Fibroblast of the aortic adventitia (primary cell): Measurements from ENCODE around the gene JMJD1C. TPM values are rescaled to one million over a fixed set of nuclear protein-coding genes. Genes with fewer than 3 reads are reported as not detected.
"Not testable (repeated sequence)": the region's sequence is repeated elsewhere in the genome, so short reads cannot be mapped to it uniquely, and the experiment has no call there.

Experiments
- DNase-seq: peaks from one replicate; pipeline ENCODE4 v3.0.0-alpha.2; 2010; ENCODE audit warnings: low read depth
- H3K4me3 ChIP-seq: 2 replicates; pipeline ENCODE4 v1.5.1; 2011; ENCODE audit warnings: low read depth, mild to moderate bottlenecking, control low read depth, low read length, moderate library complexity
- total RNA-seq: library from RNA; depleted of rRNA; stranded (reverse); fragments of >200 nt; gene quantifications from 2 replicates; pipeline ENCODE4 v1.2.3, GENCODE V29; 2012; ENCODE audit warnings: low replicate concordance
- TF ChIP-seq, protein P1 (sequence below): IDR thresholded peaks from 2 replicates; pipeline ENCODE4 v1.5.1; 2011; ENCODE audit warnings: mild to moderate bottlenecking, low read length, control low read depth, inconsistent platforms; ENCODE audit not compliant: insufficient read depth

The JMJD1C gene
- total RNA-seq, 1 donor, result 120 TPM

DNA sequence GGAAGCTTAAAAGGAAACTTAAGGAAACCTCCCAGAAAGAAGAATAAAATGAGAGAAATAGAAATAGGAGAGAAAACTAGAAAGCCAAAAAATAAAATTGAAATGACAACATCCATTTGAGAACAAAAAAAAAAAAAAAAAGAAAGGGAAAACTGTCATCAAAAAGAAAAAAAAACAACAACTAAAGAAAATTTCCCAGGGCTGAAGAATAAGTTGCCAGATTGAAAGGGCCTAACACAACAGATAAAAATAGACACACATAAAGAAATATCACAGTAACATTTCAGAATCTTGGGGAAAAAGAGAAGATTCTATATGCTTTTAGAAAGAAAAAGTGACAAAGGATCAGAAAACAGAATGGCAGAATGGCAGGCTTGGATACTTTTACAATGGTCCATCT is 157.1 kb downstream of the JMJD1C start:
- no peak overlapping the region for H3K4me3 ChIP-seq
- no peak for DNase-seq
- TF ChIP-seq, protein P1, sequence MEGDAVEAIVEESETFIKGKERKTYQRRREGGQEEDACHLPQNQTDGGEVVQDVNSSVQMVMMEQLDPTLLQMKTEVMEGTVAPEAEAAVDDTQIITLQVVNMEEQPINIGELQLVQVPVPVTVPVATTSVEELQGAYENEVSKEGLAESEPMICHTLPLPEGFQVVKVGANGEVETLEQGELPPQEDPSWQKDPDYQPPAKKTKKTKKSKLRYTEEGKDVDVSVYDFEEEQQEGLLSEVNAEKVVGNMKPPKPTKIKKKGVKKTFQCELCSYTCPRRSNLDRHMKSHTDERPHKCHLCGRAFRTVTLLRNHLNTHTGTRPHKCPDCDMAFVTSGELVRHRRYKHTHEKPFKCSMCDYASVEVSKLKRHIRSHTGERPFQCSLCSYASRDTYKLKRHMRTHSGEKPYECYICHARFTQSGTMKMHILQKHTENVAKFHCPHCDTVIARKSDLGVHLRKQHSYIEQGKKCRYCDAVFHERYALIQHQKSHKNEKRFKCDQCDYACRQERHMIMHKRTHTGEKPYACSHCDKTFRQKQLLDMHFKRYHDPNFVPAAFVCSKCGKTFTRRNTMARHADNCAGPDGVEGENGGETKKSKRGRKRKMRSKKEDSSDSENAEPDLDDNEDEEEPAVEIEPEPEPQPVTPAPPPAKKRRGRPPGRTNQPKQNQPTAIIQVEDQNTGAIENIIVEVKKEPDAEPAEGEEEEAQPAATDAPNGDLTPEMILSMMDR, result no peak

DNA sequence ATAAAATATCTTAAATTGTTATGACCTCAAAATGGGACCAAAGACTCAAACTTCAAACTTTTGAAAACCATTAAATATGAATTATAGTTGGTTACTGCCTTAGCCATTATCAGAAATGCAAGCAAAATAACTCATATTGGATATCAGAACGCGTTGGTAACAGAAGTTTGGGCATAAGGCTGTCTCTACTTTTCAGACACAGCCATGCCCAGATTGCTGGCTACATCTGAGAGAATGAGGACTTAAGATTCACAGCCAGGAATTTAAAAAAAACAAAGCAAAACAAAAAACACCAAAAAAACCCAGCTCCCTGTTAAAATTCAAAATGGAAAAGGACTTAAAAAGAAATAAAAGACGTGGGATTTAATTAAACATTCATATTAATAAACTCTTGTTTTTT is 161.6 kb downstream of the JMJD1C start:
- no peak for DNase-seq
- no peak overlapping the region for H3K4me3 ChIP-seq
- TF ChIP-seq, protein P1, result no peak

DNA sequence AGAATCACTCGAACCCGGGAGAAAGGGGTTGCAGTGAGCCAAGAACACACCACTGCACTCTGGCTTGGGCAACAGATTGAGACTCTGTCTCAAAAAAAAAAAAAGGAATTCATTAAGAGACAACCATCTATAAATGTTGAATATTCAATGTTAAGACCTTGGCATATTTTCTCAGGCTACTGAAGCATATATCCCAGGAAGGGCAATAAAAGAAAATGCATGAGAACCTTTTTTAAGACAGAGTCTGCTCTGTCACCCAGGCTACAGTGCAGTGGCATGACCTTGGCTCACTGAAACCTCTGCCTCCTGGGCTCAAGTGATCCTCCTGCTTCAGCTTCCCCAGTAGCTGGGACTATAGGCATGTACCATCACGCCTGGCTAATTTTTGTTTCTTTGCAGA is 165.0 kb downstream of the JMJD1C start:
- DNase-seq, result no peak
- H3K4me3 ChIP-seq, result no peak overlapping the region
- TF ChIP-seq, protein P1, result no peak

DNA sequence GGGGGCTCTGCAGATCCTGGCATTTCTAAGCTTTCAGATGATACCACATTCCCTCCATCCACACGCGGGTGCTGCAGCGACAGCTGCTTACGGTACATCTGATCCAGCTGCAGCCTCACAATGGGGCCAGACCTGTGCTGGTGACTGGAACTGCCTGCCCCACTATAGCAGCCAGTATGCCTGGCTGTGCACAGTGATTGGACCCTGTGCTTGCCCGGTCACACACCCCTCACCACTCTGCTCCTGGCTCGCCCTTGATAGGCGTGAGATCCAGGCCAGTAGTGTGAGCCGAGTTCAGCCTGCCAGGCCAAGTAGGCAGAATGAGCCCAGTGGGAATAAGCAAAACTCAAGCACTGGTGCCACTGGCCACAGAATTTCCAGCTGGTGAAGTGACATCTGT is 167.8 kb downstream of the JMJD1C start:
- TF ChIP-seq, protein P1, result no peak
- DNase-seq, result no peak
- H3K4me3 ChIP-seq, result no peak overlapping the region

DNA sequence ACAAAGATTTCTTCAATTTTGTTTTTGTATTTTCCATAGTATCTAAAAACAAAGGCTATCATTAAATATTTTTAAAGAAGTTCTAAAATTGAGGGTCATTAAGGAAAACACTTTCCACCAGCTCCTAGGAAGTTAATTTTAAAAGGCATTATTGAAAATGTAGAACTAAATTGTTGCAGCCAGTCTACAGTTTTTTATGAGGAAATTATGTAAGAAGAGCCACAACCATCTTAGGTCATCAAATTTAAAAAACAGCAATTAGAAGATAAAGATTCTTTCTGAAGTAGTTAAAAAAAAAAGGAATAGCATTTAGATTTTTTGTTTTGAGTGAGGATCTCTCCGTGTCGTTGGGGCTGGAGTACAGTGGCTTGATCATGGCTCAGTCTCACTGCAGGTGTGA is 171.0 kb downstream of the JMJD1C start:
- no peak for DNase-seq
- no peak overlapping the region for H3K4me3 ChIP-seq

DNA sequence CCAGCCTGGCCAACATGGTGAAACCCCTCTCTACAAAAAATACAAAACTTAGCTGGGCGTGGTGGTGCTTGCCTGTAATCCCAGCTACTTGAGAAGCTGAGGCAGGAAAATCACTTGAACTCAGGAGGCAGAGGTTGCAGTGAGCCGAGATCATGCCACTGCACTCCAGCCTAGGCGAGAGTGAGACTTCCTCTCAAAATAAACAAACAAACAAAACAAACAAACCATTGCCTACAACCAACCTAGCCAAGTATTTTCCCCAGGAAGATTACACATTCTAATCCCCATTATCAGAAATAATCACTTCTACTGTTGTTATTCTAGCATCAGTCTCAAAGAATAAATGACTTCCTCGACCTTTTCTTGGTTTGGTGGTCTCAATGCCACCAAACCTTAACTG is 172.9 kb downstream of the JMJD1C start:
- not testable (repeated sequence) for DNase-seq, H3K4me3 ChIP-seq

More for the DNA sequence above, 171.0 kb downstream of the JMJD1C start:
- TF ChIP-seq, protein P1, result no peak

DNA sequence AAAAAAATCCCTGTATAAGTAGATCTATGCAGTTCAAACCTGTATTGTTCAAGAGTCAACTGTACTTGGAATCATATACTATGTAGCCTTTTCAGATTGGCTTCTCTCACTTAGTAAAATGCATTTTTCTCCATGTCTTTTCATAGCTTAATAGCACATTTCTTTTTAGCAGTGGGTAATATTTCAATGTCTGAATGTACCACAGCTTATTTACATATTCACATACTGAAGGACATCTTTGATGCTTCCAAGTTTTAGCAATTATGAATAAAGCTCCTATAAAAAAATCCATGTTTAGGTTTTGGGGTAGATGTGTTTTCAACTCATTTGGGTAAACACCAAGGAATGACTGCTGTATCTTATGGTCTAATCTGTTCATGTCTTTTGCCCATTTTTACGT is 177.6 kb downstream of the JMJD1C start:
- H3K4me3 ChIP-seq, result no peak overlapping the region
- no peak for DNase-seq
- TF ChIP-seq, protein P1, result no peak
